Measurements from ENCODE around the gene APBA3. TPM values are rescaled to one million over a fixed set of nuclear protein-coding genes. Genes with fewer than 3 reads are reported as not detected.

Gene APBA3
- total and polyA plus RNA-seq, 8 donors: 15.5 to 24.7 (median 19.8) TPM

- TF ChIP-seq CTCF (IDR thresholded peaks at IDR 0.05): no peak
- H3K27ac ChIP-seq: no peak overlapping the region
- H3K9me3 ChIP-seq: peaks cover 0 to 3% of the 10 kb centered on the region in 2 donors
- H3K4me1 ChIP-seq: no peaks in the 10 kb centered on the region
- no peak for ATAC-seq
- no peak overlapping the region for H3K4me3 ChIP-seq
- H3K27me3 ChIP-seq: no peaks in the 10 kb centered on the region
- no peaks in the 10 kb centered on the region for H3K36me3 ChIP-seq
- no peak for DNase-seq
- intact Hi-C loops (cut with DNase I): no loop called here
These were observed 14.3 kb upstream of the APBA3 start for GRCh38 chr19:3775831-3776230.

GRCh38 chr19:3775374-3775711 is 13.9 kb upstream of the APBA3 start:
- Histone ChIP-seq H3K36me3 (peaks cover 0 to 2% of the 10 kb centered on the region in 2 donors), H3K4me1 (no peaks in the 10 kb centered on the region), H3K4me3 (no peak overlapping the region), H3K9me3 (no peaks in the 10 kb centered on the region), H3K27me3 (no peaks in the 10 kb centered on the region), H3K27ac (no peak overlapping the region)
- TF ChIP-seq CTCF (IDR thresholded peaks at IDR 0.05): no peak
- DNase-seq (no peak), ATAC-seq (no peak)
- intact Hi-C loops (cut with DNase I): no loop called here

GRCh38 chr19:3774621-3775373 is 13.3 kb upstream of the APBA3 start:
- ATAC-seq (no peak), DNase-seq (peak in 1 of 4 donors; percentile 57)
- Histone ChIP-seq H3K4me1 (no peaks in the 10 kb centered on the region), H3K4me3 (no peak overlapping the region), H3K36me3 (peaks cover 0 to 7% of the 10 kb centered on the region in 2 donors), H3K27me3 (no peaks in the 10 kb centered on the region), H3K27ac (no peak overlapping the region), H3K9me3 (no peaks in the 10 kb centered on the region)
- no peak for TF ChIP-seq CTCF (IDR thresholded peaks at IDR 0.05)
- intact Hi-C loops (cut with DNase I): no loop called here

GRCh38 chr19:3773814-3774515 is 12.5 kb upstream of the APBA3 start:
- TF ChIP-seq CTCF (IDR thresholded peaks at IDR 0.05): no peak
- H3K27ac ChIP-seq: no peak overlapping the region
- intact Hi-C loops (cut with DNase I): no loop called here
- no peak overlapping the region for H3K4me3 ChIP-seq
- no peaks in the 10 kb centered on the region for H3K9me3 ChIP-seq
- H3K27me3 ChIP-seq: no peaks in the 10 kb centered on the region
- ATAC-seq: no peak
- DNase-seq: no peak
- no peaks in the 10 kb centered on the region for H3K4me1 ChIP-seq
- H3K36me3 ChIP-seq: peaks cover 0 to 13% of the 10 kb centered on the region in 2 donors

- Histone ChIP-seq H3K9me3 (no peaks in the 10 kb centered on the region), H3K27ac (no peak within 1 kb of the TSS), H3K4me3 (no peak within 1 kb of the TSS), H3K36me3 (peaks cover 0 to 33% of the 10 kb centered on the region in 2 donors), H3K4me1 (no peaks in the 10 kb centered on the region), H3K27me3 (no peaks in the 10 kb centered on the region)
- peak in 1 of 4 donors; percentile 57 for DNase-seq
- no peak for ATAC-seq
- intact Hi-C loops (cut with DNase I): no loop called here
- no peak for TF ChIP-seq CTCF (IDR thresholded peaks at IDR 0.05)
These were observed 10.5 kb upstream of the APBA3 start, which contains the start of gene RAX2 for GRCh38 chr19:3771906-3772455. Gene RAX2 (minus strand): TSS chr19:3772228. CDS start chr19:3771742, 486 bp downstream.
